Measurements from ENCODE around the gene PLEKHG3.

- TF ChIP-seq CTCF (IDR thresholded peaks at IDR 0.05) (no peak), ZFX (IDR thresholded peaks at IDR 0.05; ENCODE audit: borderline replicate concordance) (no peak)
Observed at GRCh38 chr14:64682843-64683242, 21.4 kb upstream of the PLEKHG3 start.

Data from 22Rv1 (cell line).